HG03108 (cell line): Measurements from ENCODE around the gene SLC8A3.

Source experiments
- ATAC-seq: cut with Tn5 transposase; IDR thresholded peaks from one replicate; pipeline ENCODE4 v1.9.1; 2021; ENCODE audit warnings: moderate library complexity; ENCODE audit not compliant: unreplicated experiment

The SLC8A3 gene

DNA sequence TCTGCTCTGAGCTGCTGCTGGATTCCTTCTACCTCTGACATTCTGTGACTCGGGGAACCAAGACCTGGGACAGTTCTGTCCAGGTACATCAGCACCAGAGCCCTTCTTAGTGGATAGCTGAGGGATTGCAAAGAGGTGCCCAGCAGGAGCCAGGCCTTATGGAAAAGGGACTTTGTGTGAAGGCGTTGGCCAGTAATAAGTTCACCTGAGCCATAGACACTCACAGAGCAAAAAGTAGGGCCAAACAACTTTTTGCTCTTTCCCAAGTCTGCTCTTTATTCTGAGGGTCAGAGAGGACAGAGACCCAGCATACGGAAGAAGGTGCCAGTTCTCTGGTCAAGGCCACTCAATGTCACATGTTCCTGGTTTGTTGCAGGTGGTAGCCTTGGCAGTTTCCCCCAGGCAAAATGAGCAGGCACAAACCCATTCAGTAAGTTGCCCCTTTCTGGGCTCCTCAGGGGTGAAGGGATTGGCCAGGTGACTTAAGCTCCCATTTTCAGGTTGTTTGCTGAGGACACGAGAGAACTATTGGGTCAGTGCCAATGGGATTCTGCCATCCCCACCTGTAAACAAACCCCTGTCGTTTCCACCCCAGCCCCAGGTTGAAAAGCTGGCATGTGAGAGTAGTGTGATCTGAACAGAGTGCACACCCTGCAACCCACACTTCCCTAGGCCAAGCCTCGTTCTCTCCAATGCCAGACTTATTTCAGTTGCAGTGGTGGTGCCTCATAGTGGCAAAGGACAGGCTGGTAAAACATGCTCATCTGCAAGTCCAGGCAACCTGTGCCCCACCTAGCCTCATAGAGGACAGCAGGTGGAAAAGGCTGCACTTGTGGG lies 159.2 kb downstream of the SLC8A3 start:
- no peak for ATAC-seq

DNA sequence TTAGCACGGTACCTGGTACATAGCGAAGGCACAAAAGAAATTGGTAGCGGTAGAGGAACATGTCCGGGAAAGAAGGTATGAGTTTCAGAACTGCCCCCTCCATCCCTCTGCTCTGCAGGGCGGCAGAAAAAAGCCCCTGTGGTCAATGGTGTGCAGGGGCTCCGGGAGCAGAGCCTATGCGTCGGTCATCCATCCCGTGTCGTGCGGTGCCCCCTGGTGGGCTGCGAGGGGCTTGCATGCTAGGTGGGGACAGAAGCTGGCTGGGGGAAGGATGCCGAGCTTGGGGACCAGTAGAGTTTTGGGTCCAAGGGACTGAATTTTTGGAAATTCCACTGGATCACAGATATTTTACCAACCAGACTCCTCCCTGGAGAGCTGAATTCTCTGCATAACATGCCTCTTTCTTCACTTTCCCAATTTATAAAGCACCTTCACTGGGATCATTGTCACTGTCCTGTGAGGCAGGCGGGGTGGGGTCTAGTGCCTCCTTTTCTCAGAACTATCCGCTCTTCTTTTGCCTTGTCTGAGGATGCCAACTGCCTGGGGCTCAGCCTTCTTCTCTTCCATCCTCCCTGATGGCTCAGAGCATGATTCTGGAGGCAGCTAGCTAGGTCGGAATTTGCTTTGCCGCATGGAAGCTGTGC lies 160.8 kb downstream of the SLC8A3 start:
- ATAC-seq: no peak

DNA sequence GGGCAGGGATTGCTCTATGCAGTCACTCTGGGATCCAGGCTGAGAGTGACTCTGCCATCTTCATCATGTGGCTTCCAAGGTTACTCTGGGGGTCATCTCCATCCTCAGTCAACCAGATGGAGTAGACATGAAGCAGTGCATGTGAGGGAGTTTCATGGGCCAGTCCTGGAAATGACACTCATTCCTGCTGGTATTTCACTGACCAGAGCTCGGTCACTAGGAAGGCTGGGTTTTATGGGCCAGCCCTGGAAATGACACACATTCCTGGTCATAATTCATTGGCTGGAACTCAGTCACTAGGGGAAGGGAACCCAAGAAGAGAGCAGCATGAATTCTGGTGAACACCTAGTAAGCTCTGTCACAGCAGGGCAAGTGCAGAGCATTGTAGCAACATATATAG lies 164.9 kb downstream of the SLC8A3 start:
- ATAC-seq: no peak

DNA sequence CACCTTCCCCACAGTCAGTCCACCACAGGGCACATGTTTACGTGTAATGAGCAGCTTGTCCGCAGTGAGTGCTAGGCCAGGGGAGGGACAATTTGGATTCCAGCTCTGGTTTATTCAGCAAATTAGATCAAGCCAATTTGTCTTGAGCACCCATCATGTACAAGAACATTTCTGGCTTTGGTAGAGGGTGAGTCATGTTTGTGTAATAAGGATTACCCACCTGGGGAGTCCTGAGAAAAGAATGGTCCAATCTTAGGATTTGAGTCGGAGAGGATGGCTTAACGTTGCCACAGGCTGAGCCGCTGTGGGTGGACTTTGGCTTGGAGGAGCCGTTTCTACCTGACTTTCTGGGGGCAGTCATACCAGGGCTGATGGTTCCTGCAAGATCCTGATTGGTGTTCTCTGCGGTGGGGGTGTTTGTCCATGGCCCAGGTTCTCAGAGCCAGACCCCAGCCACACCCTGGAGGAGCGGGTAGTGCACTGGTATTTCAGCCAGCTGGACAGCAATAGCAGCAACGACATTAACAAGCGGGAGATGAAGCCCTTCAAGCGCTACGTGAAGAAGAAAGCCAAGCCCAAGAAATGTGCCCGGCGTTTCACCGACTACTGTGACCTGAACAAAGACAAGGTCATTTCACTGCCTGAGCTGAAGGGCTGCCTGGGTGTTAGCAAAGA lies 165.8 kb downstream of the SLC8A3 start:
- ATAC-seq: no peak

DNA sequence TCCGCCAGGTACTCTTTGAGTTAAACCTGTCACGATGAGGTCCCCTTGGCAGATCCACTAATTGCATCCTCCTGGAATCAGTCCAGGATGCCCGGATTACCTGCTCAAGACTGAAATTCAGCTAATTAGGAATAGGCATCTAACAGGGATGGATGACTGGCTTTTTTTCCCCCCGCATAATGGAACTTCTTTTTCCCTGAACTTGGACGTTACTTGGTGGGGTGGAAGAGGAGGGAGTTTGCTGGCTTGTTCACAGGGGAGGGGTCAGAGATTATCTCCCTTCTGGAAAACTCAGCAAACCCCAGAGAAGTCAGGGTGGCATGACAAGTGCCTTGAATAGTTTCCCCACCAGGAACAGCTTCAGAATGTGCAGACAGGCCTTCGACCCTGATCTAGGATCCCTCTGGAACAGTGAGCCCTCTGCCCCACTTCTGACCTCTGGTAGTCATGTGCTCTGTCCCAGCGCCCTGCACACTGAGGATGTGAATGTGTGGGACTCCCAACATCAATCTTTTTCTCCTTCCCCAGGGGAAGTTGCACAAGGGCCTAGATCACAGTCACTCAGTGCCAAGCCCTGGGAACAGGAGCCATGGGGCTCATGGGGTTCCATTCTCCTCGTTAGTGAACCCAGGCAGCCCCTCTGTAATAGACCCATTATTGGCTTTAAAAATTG lies 167.1 kb downstream of the SLC8A3 start:
- no peak for ATAC-seq

DNA sequence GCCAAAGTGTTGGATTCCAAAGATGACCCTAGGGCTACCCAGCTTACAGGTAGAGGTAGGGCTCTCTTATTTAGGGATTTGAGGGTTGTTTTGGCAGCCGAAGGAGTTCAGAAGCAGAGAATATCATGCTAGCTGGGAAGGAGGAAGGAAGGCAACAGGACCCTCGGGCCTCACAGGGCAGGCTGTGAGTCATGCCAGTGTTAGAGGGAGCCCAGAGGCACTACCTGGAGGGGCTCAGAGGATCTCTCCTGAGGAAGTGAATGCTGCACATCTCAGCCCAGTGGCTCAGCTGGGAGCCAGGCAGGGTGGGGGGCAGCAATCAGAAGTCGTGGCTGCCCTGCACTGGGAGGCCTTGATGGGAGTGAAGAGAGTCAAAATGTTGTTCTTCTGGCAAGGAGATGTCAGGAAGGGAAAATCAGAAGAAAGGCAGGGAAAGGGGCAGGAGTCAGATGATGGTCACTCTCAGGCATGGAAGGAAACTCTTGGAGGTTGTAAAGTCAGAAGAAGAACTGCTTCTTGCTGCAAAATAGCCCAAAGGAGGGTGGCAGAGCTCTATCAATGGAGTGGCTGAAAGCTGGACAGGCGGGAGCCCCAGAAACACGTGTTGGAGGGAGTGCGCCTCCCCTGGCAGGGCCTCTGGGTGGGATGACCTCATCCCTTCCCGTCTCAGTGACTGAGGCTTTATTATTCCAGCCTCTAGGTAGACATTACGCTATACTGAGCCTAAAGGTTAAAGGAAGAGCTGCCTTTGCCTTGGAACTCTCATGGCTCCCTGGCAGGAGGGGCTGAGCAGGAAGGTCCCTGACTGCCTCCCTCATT lies 168.2 kb downstream of the SLC8A3 start:
- ATAC-seq: no peak

DNA sequence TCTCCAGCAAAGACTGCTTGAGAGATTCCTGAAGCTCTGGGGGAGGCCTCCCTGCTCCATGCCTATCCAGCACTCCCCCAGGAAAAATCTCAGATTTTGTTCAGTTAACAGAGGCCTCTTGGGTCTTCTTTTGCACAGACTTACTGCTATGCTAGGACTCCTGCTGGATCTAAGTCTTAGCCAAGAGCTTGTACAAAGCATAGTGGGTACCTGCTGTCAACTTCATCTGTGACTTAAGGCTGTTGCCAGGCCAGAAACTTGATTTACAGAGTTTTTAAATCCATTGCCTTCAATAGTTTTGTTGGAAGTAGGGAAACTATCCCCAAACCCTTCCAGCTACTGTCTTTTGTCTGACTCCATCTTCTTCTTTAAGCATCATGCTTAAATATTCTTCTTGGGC lies 169.1 kb downstream of the SLC8A3 start:
- no peak for ATAC-seq

DNA sequence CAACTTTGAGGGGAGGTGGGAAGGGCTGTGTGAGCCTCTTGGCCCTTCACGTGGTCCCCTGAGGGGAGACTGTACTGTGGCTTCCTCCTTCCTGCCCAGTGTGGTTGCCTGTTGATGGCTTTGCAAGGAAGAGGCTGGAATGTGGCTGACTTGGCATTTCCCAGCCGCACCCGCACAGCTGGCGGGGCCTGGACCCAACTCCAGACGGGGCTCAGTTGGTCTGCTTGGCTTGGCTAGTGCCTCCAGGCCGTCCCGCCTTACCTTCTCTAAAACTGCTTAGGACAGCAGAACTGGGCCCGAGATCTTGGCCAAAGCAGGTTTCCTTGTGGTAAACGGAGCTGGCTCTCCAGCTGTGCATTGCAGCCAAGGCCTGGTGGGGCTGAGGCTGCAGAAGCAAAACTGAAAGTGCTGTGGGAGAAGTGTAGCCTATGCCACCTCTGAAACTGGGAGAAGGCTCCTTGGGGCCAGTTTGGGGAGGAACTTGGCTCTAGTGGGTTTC lies 170.0 kb downstream of the SLC8A3 start:
- no peak for ATAC-seq

DNA sequence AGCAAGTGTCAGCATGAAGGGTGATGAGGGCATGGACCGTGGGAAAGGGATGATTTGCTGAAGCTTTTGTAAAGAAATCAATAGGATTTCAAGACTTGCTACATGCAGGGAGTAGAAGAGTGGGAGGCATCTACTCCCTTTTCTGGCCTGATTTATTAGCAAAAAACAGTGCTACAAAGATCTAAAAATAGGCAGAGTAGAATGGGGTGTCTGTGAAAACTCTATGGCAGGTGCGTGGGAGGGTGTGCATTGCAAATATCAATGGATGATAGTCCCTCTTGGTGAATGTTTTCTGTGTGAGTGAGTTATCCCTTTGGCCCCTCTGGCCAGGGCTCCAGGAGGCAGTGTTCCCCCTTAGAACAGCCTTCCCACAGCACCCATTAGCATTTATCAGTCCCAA lies 170.5 kb downstream of the SLC8A3 start:
- no peak for ATAC-seq

DNA sequence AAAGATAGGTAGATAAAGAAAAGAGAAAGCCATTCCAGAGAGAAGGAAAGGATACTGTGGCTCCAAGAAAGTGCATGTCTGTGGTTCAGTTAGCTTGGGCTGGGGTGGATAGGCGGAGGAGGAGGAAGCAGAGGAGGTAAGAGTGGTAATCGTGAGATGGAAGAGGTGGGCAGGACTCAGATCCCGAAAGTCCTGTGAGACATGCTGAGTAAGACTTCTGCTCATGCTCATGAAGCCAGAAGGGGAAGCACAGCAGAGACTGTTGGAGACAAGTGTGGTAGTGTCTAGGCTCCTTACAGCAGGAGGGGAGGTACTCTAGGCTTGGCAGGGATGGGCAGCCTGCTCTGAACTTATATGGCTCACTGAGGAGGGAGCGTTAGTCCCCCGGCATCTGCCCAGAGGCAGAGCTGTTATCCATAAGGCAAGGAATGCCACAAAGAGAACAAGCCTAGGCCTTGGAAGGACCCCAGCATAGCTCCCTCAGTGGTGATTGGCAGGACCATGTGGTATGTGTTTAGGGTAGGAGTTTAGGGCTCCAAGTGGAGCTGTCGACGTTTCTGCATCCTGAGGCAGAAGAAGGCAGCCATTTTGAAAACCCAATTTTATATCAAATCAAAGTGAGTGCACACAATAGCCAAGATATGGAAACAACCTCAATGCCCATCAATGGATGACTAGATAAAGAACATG lies 174.2 kb downstream of the SLC8A3 start:
- no peak for ATAC-seq

DNA sequence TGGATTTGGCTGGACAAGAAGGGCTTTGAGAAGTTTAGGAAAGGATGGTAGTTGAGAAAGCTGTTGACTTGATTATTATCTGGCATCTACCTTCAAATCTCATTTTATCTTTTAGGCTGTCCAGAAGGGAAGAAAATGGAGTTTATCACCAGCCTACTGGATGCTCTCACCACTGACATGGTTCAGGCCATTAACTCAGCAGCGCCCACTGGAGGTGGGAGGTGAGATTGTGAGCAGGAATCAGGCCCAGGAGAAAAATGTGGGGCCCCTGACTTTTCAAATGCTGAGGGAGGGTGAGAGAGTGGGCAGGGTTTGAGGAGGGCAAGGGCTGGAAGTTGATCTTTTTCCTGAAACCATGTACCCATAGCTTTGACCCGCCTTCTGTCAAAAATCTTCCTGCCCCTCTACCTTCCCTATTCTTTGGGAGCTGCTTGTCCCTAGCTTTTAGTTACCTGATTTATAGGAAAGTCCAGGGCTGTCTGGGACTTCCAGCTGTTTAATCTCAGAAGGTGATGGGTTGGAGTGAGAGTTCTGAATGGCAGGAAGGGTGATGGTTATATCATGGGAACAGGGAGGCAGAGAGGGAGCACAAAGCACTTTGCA lies 175.4 kb downstream of the SLC8A3 start:
- no peak for ATAC-seq

DNA sequence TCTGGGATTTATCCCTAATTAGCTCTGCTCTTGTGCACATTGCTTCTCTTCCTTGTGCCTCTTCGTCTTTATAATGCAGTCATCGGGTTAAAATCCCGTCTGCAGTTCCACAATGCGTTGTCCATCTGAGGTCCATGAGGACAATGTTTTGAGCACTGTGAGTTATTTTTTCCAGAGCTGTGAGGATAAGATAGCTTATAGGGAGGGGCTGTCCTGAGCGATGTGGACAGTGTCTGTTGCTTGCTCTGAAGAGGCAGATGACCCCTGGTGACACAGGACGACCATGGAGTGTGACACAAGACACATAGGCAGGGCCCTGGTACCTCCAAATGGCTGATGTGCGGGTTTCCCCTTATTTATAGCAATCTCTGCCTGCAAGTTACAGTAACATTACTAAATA lies 177.0 kb downstream of the SLC8A3 start:
- ATAC-seq: no peak

DNA sequence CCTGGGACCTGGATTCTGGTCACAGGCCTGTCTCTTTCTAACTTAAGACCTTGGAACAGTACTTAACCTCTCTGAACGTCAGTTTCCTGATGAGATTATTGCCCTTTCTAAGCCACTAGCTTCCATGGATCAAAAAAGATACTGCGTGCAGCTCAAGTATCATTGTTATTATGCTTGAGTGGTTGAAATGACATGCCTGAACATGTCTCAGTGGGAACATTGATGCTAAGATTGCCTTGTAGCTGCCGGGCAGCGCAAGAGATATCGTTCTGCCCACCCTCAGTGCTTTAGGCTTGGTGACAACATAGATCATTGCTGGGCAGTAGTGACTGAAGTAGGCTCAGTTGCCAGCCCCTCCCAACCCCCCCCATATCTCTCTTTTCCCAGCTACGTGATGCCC lies 177.7 kb downstream of the SLC8A3 start:
- ATAC-seq: no peak

DNA sequence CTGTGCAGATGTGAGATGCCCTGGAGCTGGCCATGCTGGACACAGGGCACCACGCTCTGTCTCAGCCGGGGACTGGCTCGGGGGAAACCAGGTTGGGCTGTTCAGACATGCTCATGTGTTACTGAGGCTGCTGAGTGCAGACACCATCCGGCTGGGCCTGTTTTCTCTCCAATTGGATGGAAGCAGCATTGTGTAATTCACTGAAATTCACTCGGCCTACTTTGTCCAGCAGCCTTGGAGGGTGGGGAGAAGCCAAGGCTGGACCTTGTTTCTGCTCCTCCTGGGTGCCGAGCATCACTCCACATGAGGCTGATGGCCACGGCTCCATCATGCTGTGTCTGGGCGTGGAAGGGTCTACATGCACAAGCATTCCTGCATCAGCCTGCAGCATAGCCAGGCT lies 178.8 kb downstream of the SLC8A3 start:
- no peak for ATAC-seq

DNA sequence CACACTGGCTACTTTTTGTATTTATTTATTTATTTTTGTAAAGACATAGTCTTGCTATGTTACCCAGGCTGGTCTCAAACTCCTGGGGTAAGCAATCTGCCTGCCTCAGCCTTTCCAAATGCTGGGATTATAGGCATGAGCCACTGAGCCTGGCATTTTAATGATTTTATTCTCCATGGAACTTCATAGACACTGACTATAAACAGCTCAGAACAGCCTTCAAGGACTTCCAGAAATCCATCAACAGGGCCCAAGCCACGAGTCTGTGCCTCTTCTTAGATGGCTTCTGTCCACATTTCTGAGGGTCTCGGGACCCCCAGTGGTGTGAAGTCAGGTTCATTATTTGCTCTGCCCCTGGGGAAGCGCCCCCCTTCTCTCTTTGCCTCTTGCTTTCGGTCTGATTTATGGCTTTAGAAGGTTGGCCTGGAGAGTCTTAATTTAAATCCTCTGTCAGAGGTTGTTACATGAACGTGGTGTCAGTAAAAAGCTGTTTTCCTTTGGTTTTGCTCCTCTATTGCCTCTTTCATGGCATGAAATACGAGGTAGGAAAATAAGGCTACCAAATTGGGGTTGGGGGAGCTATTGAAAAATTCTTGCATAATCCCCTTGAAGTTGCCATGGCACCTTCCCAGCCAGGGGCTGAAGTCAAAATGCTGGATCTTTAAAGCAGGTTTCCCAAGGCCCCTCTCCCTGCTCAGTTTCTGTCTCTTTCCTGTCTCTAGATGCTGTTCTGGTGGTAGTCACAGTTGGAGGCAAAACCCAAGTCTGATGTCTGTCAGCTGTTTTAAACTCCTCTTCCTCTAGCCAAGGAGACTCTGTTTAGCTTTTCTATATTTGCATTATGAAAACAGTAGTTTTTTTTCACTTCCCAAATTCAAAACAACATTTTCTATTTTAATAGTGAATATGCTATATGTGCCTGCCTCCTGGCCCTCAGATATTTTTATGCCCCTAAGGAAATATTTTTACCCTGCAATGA lies 180.2 kb downstream of the SLC8A3 start:
- ATAC-seq: no peak

DNA sequence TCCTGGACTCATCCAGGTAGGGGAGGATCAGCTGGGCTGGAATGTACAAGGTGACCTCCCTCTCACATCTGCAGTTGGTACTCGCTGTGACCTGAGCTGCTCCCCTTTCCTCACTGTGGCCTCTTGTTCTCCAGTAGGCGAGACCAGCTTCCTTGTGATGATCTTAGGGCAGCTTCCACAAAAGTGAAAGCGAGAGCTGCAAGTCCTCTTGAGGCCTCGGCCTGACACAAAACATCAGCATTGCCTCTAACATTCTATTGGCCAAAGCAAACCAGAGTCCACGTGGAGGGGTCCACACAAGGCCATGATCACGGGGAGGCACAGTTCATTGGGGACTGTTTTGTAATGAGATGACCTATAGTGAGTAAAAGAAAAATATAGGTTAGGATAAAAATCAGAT lies 182.1 kb downstream of the SLC8A3 start:
- ATAC-seq: no peak

DNA sequence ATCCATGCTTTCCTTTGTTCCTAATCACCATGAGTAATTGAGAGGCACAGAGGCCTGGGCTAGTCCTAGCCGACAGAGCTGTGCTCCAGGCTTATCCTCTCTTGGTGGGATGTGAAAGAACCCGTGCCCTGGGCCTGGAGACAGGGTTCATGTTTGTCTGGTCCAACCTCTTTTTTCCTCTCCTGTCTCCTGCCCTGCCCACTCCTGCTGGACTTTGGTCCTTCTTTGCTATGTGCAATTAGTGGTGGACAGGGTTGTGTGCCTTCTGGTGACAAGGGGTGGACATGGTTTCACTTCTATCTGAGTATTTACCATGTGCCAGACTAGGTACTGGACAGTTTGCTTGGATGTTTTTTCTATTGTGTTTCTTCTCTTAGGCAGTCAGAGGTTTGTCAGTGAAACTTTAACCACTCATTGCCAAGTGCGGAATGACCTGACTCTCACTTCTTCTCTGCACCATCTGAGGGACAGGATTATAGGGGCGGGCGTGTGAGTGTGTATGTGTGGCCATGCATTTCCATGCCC lies 183.4 kb downstream of the SLC8A3 start:
- no peak for ATAC-seq

DNA sequence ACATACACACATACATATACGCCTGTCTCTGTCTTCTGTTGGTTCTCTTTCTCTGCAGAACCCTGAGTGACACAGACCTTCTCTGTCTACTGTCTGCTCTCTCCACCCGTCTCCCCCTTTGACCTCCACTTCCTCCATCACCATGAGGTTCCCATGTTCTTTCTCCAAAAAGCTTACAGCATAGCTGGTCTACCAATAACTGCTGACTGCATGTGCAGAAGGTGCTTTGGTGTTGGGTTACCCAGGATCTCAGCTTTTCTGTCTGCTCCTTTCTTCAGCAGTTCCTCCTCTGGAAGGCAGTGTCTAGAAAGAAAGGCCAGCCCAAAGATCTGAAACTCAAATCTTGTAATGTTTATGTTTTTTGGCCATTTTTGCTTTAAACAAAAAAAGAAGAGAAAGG lies 184.0 kb downstream of the SLC8A3 start:
- ATAC-seq: no peak
